Activated CD4-positive, alpha-beta T cell treated with anti-CD3 and anti-CD28 coated beads, Interleukin-2, amount 10 ng/mL, durations not matched to agents 24 days and 14 days (primary cell): ENCODE results near the gene FCRL5. TPM values are rescaled to one million over a fixed set of nuclear protein-coding genes. Genes with fewer than 3 reads are reported as not detected.

Experiments used
- DNase-seq: peaks from one replicate; pipeline ENCODE4 v3.0.0; 2022
- H3K27ac Mint-ChIP-seq: one replicate; pipeline ENCODE4 v1.8.0; 2022; ENCODE audit warnings: mild to moderate bottlenecking, mixed read lengths
- H3K27me3 Mint-ChIP-seq: one replicate; pipeline ENCODE4 v1.8.0; 2022; ENCODE audit warnings: mixed read lengths
- H3K36me3 Mint-ChIP-seq: one replicate; pipeline ENCODE4 v1.8.0; 2022; ENCODE audit warnings: low read depth, mild to moderate bottlenecking, mixed read lengths
- H3K4me1 Mint-ChIP-seq: one replicate; pipeline ENCODE4 v1.8.0; 2021; ENCODE audit warnings: mixed read lengths
- H3K4me3 Mint-ChIP-seq: one replicate; pipeline ENCODE4 v1.8.0; 2022; ENCODE audit warnings: mild to moderate bottlenecking, moderate library complexity, mixed read lengths
- H3K9me3 Mint-ChIP-seq: one replicate; pipeline ENCODE4 v1.8.0; 2021; ENCODE audit warnings: mixed read lengths
- intact Hi-C: fragments of 100-400 bp; cut with micrococcal nuclease; formaldehyde crosslinking; loops from one replicate; pipeline ENCODE4 v1.15.1; 2023
- total RNA-seq: library from RNA; stranded (reverse); gene quantifications from 2 replicates; pipeline ENCODE4 v1.2.3, GENCODE V29; 2022

The FCRL5 gene
- total RNA-seq: not detected in 2 replicates

DNA sequence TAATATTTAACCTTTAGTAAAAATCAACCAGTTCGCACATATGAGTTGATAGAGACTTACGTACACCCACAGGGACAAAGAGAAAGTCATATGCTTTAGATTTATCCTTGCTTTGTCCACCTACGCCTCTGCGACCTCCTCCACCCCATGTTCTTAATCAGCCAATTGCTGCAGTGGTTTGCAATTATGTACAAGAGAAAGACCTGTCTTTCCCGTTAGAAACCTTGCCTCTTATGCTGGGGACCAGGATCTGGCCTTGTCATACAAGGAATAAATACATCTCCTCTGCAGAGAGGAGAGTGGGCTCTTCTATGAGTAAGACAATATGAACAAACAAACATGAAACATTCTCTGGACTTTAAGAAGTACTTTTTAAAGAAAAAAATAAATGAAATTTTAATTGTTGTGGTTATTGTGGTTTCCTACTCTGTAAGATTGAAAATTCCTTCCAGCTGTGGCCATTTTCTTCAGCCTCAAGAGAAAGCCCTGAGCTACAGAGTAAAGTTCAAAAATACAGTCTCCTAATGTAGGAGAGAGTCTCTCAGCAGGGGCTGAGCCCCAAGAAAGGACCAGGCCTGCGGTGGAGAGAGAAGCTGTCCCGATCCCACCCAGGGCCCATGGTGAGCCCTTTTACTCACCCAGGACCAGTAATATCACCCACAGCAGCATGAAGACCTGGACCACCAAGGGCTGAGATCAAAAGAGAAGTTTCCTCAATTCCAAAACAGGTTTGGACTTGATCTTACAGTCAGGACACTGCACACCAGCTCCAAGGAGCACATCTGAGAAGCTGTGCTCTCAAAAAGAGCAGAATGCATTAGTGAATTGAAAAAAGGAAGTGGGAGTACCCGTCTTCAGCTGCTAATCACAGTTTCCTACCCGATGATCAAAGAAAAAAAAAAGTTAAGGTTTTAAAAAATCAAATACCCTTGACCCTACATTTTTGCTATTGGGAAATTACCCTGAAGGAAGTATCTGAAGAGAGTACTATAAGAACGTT, at the start of gene FCRL5:
TSS of gene FCRL5 (minus strand) at position 822 of the 1,000 bp plus-strand sequence. CDS start at position 669, 153 bp downstream.
- no peaks in the 10 kb centered on the region for H3K9me3 Mint-ChIP-seq
- intact Hi-C loops: no loop called here
- no peak for DNase-seq
- no peak within 1 kb of the TSS for H3K27ac Mint-ChIP-seq
- no peaks in the 10 kb centered on the region for H3K36me3 Mint-ChIP-seq
- peaks cover 10% of the 10 kb centered on the region for H3K27me3 Mint-ChIP-seq
- H3K4me1 Mint-ChIP-seq: no peaks in the 10 kb centered on the region
- no peak within 1 kb of the TSS for H3K4me3 Mint-ChIP-seq

DNA sequence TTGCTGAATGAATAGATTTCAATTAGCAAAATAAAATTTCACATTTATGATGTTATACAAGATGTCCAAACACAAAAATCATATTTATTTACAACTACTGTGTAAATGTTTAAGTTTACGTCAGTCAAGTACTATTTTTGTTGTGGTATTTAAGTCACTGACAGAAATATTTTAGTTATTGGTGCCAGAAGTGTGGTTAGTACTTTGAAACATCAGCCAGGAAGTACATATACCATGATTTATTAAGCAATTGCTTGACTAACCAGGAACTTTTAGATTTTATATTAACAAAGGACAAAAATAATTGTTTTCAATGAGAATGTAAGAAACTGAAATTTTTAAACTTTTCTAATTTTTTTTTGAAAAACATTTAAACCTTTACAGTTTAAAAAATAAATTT, 47.9 kb upstream of the FCRL5 start:
- Mint-ChIP-seq H3K27me3 (peaks cover 12% of the 10 kb centered on the region), H3K4me1 (no peaks in the 10 kb centered on the region), H3K4me3 (no peak overlapping the region), H3K27ac (no peak overlapping the region), H3K36me3 (no peaks in the 10 kb centered on the region), H3K9me3 (no peaks in the 10 kb centered on the region)
- DNase-seq: no peak
- intact Hi-C loops: no loop called here

DNA sequence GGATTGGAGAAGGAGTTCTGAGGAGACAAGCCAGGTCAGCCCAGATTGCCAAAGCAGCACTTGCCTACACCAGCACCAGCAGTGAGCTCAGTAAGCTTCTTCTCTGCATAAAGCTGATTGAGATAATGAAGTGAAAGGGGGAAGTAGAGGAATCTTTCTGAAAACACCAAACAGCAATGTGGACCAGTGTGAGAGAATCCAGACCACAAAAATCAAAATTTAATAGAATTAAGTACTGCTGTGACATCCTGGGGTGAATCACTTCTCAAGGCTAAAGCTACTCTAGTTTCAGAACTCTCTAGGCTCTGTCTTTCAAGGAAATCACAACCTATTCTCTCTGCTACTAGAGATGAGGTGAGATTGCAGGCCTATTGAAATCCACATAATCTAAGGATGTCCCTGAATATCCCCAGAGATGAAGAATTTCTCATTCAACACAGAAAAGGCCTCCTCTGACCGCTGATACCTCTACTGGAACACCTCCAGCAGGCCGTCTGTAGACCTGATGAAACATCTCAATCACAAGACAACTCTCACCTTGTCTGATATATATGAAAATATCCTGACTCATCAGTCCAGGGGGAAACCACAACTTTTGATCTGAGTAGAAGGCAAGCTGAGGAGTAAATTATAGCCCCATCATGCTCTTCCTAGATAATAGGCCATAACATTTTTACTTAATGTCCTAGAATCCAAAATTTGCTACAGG, 45.8 kb upstream of the FCRL5 start, which contains the start of gene FCRL4:
TSS of gene FCRL4 (minus strand) at position 127 of the 709 bp plus-strand sequence. CDS start 141 bp downstream, outside the sequence.
- intact Hi-C loops: no loop called here
- DNase-seq: no peak
- Mint-ChIP-seq H3K27ac (no peak within 1 kb of the TSS), H3K4me3 (no peak within 1 kb of the TSS), H3K9me3 (no peaks in the 10 kb centered on the region), H3K4me1 (no peaks in the 10 kb centered on the region), H3K27me3 (peaks cover 15% of the 10 kb centered on the region), H3K36me3 (no peaks in the 10 kb centered on the region)

DNA sequence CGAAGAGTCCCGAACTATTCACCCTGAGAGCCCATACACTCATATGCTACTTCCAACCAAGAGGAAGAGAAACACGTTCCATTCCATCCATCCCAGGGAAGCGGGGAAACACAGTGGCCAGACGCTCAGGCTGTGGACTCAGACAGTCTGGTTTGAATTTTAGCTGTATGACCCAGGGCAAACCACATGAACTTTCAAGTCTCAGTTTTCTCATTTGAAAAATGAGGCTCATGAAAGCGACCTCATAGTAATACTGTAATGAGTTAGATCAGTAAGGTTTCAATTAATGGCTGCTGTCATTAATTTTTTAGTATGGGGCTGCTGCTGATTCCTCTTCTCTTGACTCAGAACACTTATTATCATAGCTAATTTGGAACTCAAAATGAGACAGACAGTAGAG, 44.1 kb upstream of the FCRL5 start:
- no peaks in the 10 kb centered on the region for H3K36me3 Mint-ChIP-seq
- no peaks in the 10 kb centered on the region for H3K4me1 Mint-ChIP-seq
- DNase-seq: no peak
- no peaks in the 10 kb centered on the region for H3K9me3 Mint-ChIP-seq
- intact Hi-C loops: no loop called here
- H3K27me3 Mint-ChIP-seq: peaks cover 11% of the 10 kb centered on the region
- no peak overlapping the region for H3K27ac Mint-ChIP-seq
- no peak overlapping the region for H3K4me3 Mint-ChIP-seq

DNA sequence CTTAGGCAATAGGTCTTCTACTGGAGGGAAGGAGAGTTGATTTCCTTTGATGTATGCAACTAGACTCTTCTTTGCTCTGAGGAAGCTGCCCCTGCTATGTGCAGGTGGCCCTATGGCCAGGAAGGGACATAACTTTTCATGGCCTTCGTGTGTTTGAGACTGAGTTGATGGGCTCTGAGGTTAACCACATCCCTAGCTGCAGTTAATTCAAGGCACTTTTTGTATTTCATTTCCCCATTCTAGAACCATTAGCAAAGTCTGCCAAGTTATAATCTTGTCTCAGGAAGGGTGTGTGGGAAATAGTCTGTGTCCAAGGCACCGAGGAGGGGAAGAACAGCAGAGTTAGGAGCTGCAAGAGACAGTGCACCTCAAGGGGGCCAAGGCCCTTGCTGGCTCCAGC, 43.0 kb upstream of the FCRL5 start:
- peaks cover 6% of the 10 kb centered on the region for H3K27me3 Mint-ChIP-seq
- no peaks in the 10 kb centered on the region for H3K9me3 Mint-ChIP-seq
- no peaks in the 10 kb centered on the region for H3K4me1 Mint-ChIP-seq
- H3K27ac Mint-ChIP-seq: no peak overlapping the region
- intact Hi-C loops: no loop called here
- H3K36me3 Mint-ChIP-seq: no peaks in the 10 kb centered on the region
- H3K4me3 Mint-ChIP-seq: no peak overlapping the region
- DNase-seq: no peak

DNA sequence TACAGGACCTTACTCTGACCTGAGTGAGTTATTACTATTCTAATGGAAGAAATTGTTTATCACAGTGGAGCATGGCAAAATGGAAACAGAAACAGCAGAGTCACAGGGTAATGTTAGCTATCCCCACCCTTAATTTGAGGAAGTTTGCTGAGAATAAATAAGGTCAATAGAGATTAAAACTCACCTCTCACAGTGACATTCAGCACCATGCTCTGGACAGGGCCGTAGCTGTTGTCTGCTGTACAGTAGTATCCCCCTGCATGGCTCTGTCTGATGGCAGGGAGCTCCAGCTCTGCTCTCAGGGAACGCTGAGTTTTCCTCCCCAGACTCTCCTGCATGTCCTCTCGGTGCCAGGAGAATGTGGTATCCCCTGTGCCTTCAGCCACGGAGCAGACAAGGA, 33.7 kb upstream of the FCRL5 start:
- H3K27ac Mint-ChIP-seq: no peak overlapping the region
- no peaks in the 10 kb centered on the region for H3K36me3 Mint-ChIP-seq
- H3K9me3 Mint-ChIP-seq: no peaks in the 10 kb centered on the region
- H3K27me3 Mint-ChIP-seq: no peaks in the 10 kb centered on the region
- H3K4me3 Mint-ChIP-seq: no peak overlapping the region
- intact Hi-C loops: no loop called here
- DNase-seq: no peak
- no peaks in the 10 kb centered on the region for H3K4me1 Mint-ChIP-seq

DNA sequence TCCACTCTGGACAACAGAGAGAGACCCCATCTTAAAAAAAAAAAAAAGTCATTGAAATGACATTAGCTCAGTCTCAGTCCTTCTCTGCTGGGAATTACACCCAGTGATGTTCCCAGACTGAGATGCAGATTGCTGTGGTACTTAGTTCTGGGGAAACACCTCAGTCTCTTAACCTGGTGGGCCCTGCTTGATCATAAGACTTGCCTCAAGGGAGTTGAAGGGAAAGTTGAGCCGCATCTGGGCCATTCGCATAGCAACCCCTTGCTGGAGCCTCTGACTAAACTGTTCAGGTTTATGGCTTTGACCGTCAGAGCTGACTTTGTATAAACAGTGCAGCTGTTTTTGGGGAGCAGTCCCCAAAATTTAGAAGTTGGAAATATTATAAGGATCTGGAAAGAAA, 32.2 kb upstream of the FCRL5 start:
- no peaks in the 10 kb centered on the region for H3K36me3 Mint-ChIP-seq
- intact Hi-C loops: no loop called here
- H3K4me3 Mint-ChIP-seq: no peak overlapping the region
- no peaks in the 10 kb centered on the region for H3K9me3 Mint-ChIP-seq
- H3K27ac Mint-ChIP-seq: no peak overlapping the region
- no peaks in the 10 kb centered on the region for H3K4me1 Mint-ChIP-seq
- DNase-seq: no peak
- peaks cover 1% of the 10 kb centered on the region for H3K27me3 Mint-ChIP-seq

DNA sequence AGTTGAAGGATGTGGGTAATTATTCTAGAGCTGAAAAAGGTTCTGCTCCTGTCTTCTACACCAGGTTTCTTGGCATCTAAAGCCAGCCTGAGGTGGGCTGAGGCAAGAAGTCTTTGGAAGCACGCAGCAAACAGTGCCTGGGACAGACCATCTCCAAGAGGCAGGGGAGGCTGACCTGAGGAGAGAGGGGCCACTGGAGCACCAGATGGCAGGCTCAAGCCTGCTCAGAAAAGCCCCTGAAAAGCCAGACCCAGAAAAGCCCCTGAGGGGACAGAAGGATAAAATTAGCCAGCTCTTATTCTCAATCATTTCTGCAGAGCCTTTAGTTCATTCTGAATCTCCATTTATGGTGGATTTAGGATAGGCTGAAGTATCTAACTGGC, 28.5 kb upstream of the FCRL5 start:
- Mint-ChIP-seq H3K9me3 (no peaks in the 10 kb centered on the region), H3K4me3 (no peak overlapping the region), H3K4me1 (no peaks in the 10 kb centered on the region), H3K36me3 (no peaks in the 10 kb centered on the region), H3K27me3 (peaks cover 12% of the 10 kb centered on the region), H3K27ac (no peak overlapping the region)
- no peak for DNase-seq
- intact Hi-C loops: no loop called here

DNA sequence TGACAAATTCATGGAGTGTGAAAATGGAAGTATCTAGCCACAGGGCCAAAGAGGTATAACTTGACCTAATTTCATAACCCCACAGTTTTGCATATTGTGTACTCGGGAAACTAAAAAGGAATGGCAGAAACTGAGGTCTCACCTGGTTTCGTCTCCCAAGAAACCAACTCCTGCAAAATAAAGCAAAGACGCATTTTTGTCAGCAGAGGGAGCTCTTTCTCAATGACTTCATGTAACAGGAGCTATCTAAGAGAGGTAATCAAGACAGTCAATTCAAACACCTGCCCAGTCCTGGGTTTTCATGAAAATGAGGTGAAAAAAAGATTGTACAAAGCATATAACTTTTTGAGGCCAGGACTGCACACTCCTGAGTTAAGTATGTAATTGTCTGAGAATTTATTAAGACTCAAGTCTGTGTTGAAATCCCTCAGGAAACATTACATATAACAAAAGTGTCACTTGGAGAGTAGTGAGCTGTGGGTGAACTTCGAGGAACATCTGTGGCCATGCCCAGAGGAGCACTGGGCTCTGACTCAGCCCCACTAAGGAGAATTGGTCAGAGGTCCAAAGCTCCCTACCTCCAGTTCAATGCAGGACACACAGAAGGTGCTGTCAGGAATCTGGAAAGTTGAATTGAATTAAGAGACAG, 28.0 kb upstream of the FCRL5 start:
- peak; percentile 77 for DNase-seq
- Mint-ChIP-seq H3K27ac (no peak overlapping the region), H3K36me3 (no peaks in the 10 kb centered on the region), H3K4me1 (no peaks in the 10 kb centered on the region), H3K4me3 (no peak overlapping the region), H3K27me3 (peaks cover 12% of the 10 kb centered on the region), H3K9me3 (no peaks in the 10 kb centered on the region)
- intact Hi-C loops: no loop called here

DNA sequence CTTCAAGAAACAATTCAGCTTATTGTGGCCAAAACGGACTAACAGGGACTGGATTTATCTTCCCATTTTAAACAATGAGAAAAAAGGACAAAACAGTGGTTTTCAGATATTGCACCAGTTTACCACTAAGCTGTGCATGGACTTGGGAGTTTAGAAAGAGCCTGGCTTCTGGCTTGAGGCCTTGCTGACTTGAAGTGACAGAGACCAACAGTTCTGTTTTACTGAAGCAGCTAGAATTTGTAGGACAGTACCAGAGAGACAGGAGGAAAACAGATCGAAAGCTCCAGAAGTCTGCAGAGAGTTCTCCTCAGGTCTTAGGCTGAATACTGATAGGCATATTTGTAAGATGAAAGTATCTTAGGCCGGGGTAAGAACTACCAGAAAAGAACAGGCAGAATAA, 25.1 kb upstream of the FCRL5 start:
- intact Hi-C loops: no loop called here
- H3K36me3 Mint-ChIP-seq: no peaks in the 10 kb centered on the region
- H3K9me3 Mint-ChIP-seq: no peaks in the 10 kb centered on the region
- H3K4me1 Mint-ChIP-seq: no peaks in the 10 kb centered on the region
- H3K4me3 Mint-ChIP-seq: no peak overlapping the region
- H3K27me3 Mint-ChIP-seq: peaks cover 14% of the 10 kb centered on the region
- DNase-seq: no peak
- no peak overlapping the region for H3K27ac Mint-ChIP-seq

DNA sequence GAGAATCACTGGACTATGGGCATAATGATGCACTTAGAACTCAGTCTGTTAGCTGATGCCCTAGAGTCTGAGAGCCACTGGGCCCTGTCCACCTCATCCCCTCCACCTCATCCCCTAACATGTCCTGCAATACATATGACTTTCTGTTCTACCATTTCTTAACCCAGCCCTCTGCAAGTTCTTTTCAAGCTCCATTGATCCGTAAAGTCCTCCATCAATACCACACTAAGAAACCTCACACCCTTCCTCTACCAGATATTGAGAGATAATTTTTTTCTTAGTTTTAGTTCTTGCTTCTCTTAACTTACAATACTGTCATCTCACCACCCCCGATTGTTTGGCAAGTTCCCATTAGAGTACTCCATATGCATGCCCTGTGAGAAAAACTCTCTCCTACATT, 23.4 kb upstream of the FCRL5 start:
- no peak overlapping the region for H3K27ac Mint-ChIP-seq
- no peak for DNase-seq
- H3K9me3 Mint-ChIP-seq: no peaks in the 10 kb centered on the region
- intact Hi-C loops: no loop called here
- no peaks in the 10 kb centered on the region for H3K36me3 Mint-ChIP-seq
- H3K27me3 Mint-ChIP-seq: peaks cover 15% of the 10 kb centered on the region
- no peak overlapping the region for H3K4me3 Mint-ChIP-seq
- no peaks in the 10 kb centered on the region for H3K4me1 Mint-ChIP-seq

DNA sequence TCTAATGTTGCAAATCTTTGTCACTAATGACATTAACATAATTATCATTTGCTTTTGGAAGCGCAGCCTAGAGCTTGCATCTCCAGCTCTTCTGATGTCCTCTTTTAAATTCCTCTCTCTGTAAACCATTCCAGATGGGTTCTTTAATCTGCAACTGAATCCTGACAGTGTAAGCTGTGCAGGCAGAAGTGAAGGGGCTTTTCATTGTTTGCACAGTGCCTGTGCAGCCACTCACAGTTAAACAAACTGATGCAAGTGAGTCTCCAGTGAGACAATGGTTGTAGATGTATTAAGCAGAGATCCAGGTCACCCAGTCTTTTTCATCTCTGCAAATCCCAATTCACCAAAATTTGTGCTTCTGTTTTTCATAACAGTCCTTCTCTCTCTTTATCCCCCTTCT, 22.5 kb upstream of the FCRL5 start:
- intact Hi-C loops: no loop called here

DNA sequence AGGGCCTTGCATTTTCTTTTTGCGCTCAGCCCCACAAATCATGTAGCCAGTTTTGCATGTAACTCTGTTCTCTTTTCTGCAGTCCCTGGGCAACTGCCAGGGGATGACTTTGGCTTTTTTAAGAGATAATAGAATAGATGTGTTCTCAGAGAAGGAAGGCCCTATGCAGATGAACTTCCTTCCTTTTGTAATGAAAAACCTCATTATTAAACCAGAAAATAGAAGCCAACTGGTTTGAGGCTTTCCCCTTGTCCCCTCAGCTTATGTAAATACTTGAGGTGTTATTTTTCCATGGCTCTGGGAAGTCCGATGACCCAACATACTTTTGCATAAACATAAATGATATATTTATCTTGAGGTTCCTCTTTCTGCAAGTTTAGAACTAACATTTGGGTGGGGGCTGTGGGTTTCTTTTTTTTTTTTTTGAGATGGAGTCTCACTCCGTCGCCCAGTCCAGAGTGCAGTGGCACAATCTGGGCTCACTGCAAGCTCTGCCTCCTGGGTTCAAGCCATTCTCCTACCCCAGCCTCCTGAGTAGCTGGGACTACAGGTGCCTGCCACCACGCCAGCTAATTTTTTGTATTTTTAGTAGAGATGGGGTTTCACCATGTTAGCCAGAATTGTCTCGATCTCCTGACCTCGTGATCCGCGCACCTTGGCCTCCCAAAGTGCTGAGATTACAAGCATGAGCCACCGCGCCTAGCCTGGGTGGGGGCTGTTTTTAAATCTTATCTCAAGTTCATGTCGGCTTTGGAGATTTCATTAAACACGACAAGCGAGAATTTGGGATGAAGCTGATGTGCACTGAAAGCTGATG, 14.4 kb upstream of the FCRL5 start:
- H3K4me3 Mint-ChIP-seq: no peak overlapping the region
- H3K4me1 Mint-ChIP-seq: peaks cover 2% of the 10 kb centered on the region
- peaks cover 13% of the 10 kb centered on the region for H3K27me3 Mint-ChIP-seq
- H3K27ac Mint-ChIP-seq: no peak overlapping the region
- DNase-seq: no peak
- no peaks in the 10 kb centered on the region for H3K36me3 Mint-ChIP-seq
- intact Hi-C loops: no loop called here
- H3K9me3 Mint-ChIP-seq: no peaks in the 10 kb centered on the region

More for the DNA sequence above, 22.5 kb upstream of the FCRL5 start:
- H3K36me3 Mint-ChIP-seq: no peaks in the 10 kb centered on the region
- no peak overlapping the region for H3K27ac Mint-ChIP-seq
- no peaks in the 10 kb centered on the region for H3K4me1 Mint-ChIP-seq
- H3K4me3 Mint-ChIP-seq: no peak overlapping the region
- no peaks in the 10 kb centered on the region for H3K9me3 Mint-ChIP-seq
- H3K27me3 Mint-ChIP-seq: peaks cover 14% of the 10 kb centered on the region
- no peak for DNase-seq
